ENCODE measurements around the gene ARHGEF38.

- TF ChIP-seq CTCF (IDR thresholded peaks at IDR 0.05 in 4 of 5, conservative IDR thresholded peaks at IDR 0.05 in 1 of 5), result no peak
- no peak for TF ChIP-seq POLR2A (IDR thresholded peaks at IDR 0.05)
Measured at GRCh38 chr4:105569057-105569865, 16.8 kb downstream of the ARHGEF38 start.

Data from gastrocnemius medialis (tissue), 4 donors.